HL-60 (cell line): ENCODE results near the gene DNAJB6.

Experiments used
- GABPA ChIP-seq: IDR thresholded peaks from 2 replicates; pipeline ENCODE4 v1.6.1; 2012; ENCODE audit warnings: low read depth
- POLR2AphosphoS5 ChIP-seq: IDR thresholded peaks from 2 replicates; pipeline ENCODE4 v1.6.1; 2012; ENCODE audit warnings: low read depth
- SPI1 ChIP-seq: IDR thresholded peaks from 2 replicates; pipeline ENCODE4 v1.6.1; 2012; ENCODE audit warnings: low read depth, mild to moderate bottlenecking, borderline replicate concordance
- TF ChIP-seq, protein P1 (sequence below): IDR thresholded peaks from one replicate; pipeline ENCODE4 v1.5.1; 2011; ENCODE audit warnings: low read length, control low read depth, inconsistent platforms; ENCODE audit not compliant: insufficient read depth
- TF ChIP-seq, protein P2 (sequence below): IDR thresholded peaks from 2 replicates; pipeline ENCODE4 v1.6.1; 2012; ENCODE audit warnings: low read depth; ENCODE audit not compliant: insufficient replicate concordance

DNA sequence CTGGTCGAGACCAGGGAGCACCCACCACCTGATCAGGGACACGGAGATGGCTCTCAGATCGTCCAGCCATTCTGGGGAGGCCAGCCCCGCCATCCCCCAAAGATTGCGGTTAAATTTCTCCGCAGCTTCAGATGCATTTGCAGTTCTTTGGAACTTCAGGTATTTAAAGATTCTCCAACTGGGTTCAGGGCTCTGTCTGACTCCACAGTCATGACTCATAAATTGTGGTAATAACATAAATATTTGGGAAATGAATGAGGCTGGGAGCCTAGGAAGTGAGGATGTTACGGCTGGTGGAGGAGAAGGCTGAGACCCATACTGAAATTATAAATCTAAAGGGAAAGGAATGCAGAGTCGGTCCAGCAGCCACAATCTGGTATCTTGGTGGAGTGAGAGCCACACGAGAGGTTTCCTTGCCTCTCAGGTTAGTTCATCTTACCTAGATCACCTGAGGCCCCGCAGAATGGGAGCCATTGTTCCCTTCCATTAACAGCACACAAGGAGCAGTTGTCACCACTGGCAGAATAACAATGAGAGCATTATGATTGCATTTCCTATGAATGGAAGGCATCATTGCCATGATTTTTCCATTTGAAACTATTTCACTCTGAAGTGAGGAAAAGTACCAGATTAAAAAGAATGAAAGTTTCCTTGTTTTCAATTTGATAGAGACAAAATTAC is 26.7 kb upstream of the DNAJB6 start:
- TF ChIP-seq POLR2AphosphoS5 (no peak), GABPA (no peak), SPI1 (no peak)
- TF ChIP-seq, protein P1, sequence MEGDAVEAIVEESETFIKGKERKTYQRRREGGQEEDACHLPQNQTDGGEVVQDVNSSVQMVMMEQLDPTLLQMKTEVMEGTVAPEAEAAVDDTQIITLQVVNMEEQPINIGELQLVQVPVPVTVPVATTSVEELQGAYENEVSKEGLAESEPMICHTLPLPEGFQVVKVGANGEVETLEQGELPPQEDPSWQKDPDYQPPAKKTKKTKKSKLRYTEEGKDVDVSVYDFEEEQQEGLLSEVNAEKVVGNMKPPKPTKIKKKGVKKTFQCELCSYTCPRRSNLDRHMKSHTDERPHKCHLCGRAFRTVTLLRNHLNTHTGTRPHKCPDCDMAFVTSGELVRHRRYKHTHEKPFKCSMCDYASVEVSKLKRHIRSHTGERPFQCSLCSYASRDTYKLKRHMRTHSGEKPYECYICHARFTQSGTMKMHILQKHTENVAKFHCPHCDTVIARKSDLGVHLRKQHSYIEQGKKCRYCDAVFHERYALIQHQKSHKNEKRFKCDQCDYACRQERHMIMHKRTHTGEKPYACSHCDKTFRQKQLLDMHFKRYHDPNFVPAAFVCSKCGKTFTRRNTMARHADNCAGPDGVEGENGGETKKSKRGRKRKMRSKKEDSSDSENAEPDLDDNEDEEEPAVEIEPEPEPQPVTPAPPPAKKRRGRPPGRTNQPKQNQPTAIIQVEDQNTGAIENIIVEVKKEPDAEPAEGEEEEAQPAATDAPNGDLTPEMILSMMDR, result no peak
- TF ChIP-seq, protein P2, sequence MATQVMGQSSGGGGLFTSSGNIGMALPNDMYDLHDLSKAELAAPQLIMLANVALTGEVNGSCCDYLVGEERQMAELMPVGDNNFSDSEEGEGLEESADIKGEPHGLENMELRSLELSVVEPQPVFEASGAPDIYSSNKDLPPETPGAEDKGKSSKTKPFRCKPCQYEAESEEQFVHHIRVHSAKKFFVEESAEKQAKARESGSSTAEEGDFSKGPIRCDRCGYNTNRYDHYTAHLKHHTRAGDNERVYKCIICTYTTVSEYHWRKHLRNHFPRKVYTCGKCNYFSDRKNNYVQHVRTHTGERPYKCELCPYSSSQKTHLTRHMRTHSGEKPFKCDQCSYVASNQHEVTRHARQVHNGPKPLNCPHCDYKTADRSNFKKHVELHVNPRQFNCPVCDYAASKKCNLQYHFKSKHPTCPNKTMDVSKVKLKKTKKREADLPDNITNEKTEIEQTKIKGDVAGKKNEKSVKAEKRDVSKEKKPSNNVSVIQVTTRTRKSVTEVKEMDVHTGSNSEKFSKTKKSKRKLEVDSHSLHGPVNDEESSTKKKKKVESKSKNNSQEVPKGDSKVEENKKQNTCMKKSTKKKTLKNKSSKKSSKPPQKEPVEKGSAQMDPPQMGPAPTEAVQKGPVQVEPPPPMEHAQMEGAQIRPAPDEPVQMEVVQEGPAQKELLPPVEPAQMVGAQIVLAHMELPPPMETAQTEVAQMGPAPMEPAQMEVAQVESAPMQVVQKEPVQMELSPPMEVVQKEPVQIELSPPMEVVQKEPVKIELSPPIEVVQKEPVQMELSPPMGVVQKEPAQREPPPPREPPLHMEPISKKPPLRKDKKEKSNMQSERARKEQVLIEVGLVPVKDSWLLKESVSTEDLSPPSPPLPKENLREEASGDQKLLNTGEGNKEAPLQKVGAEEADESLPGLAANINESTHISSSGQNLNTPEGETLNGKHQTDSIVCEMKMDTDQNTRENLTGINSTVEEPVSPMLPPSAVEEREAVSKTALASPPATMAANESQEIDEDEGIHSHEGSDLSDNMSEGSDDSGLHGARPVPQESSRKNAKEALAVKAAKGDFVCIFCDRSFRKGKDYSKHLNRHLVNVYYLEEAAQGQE, result no peak
